CD14-positive monocyte (primary cell): ENCODE results near the gene CNTNAP5. TPM values are rescaled to one million over a fixed set of nuclear protein-coding genes. Genes with fewer than 3 reads are reported as not detected.

Source experiments
- DNase-seq, 3 donors: peaks; one replicate each; pipeline ENCODE4 v3.0.0-alpha.2; 2011 to 2022
- H2AFZ ChIP-seq: 2 replicates; pipeline ENCODE4 v1.6.0; 2012; ENCODE audit warnings: mild to moderate bottlenecking, low read depth, low read length, inconsistent platforms; ENCODE audit not compliant: insufficient read depth, poor library complexity, severe bottlenecking
- H3K27ac ChIP-seq, 2 donors: 1 replicate in 1 of 2; 2 replicates in 1 of 2; pipeline ENCODE4 v1.5.1; 2012 to 2013; ENCODE audit warnings: low read length in 2 of 2, control low read depth in 1 of 2, inconsistent platforms in 1 of 2, low read depth in 1 of 2, mild to moderate bottlenecking in 1 of 2
- H3K27me3 ChIP-seq, 2 donors: one replicate each; pipeline versions ENCODE4 v1.6.0 to v1.6.1; 2011 to 2013; ENCODE audit warnings: low read length in 2 of 2; ENCODE audit not compliant: control insufficient read depth in 2 of 2, insufficient read depth in 2 of 2
- H3K36me3 ChIP-seq, 2 donors: replicated peaks in 1 of 2; 1 replicate in 1 of 2; 2 replicates in 1 of 2; pipeline versions ENCODE4 v1.5.1 to v1.6.1; 2012 to 2013; ENCODE audit warnings: low read length in 2 of 2, control low read depth in 1 of 2, inconsistent platforms in 1 of 2, mild to moderate bottlenecking in 1 of 2; ENCODE audit not compliant: insufficient read depth in 2 of 2, control insufficient read depth in 1 of 2
- H3K4me1 ChIP-seq, 2 donors: 1 replicate in 1 of 2; 2 replicates in 1 of 2; pipeline versions ENCODE4 v1.5.1 to v1.6.1; 2012 to 2013; ENCODE audit warnings: low read length in 2 of 2, control low read depth in 1 of 2, inconsistent platforms in 1 of 2, mild to moderate bottlenecking in 1 of 2, moderate library complexity in 1 of 2; ENCODE audit not compliant: insufficient read depth in 2 of 2, control insufficient read depth in 1 of 2
- H3K4me2 ChIP-seq: replicated peaks from 2 replicates; pipeline ENCODE3; 2012; ENCODE audit warnings: low read length, moderate library complexity, mild to moderate bottlenecking; ENCODE audit not compliant: poor library complexity, severe bottlenecking; ENCODE audit errors: extremely low read depth
- H3K4me3 ChIP-seq, 3 experiments: fragments of 200-600 bp in 1 of 3; sonication (generic) in 1 of 3; replicated peaks in 1 of 3; 1 replicate in 2 of 3; 2 replicates in 1 of 3; pipeline ENCODE4 v1.5.1; 2011 to 2013; ENCODE audit warnings: low read length in 3 of 3, mild to moderate bottlenecking in 3 of 3, control low read depth in 2 of 3, low read depth in 2 of 3, inconsistent platforms in 1 of 3, moderate library complexity in 1 of 3
- H3K79me2 ChIP-seq: 2 replicates; pipeline ENCODE4 v1.6.0; 2012; ENCODE audit warnings: mild to moderate bottlenecking, control low read depth, inconsistent platforms, low read length, moderate library complexity; ENCODE audit not compliant: insufficient read depth
- H3K9ac ChIP-seq: 2 replicates; pipeline ENCODE4 v1.6.0; 2017; ENCODE audit warnings: low read length, mild to moderate bottlenecking; ENCODE audit not compliant: insufficient read depth, poor library complexity, severe bottlenecking
- H3K9me3 ChIP-seq, 2 donors: replicated peaks in 1 of 2; 1 replicate in 1 of 2; 2 replicates in 1 of 2; pipeline versions ENCODE4 v1.5.1 to v1.6.1; 2012 to 2013; ENCODE audit warnings: low read length in 2 of 2, control low read depth in 1 of 2; ENCODE audit not compliant: control insufficient read depth in 1 of 2, insufficient read depth in 1 of 2
- H4K20me1 ChIP-seq: 2 replicates; pipeline ENCODE4 v1.6.0; 2012; ENCODE audit warnings: mild to moderate bottlenecking, low read length, control low read depth, moderate library complexity; ENCODE audit not compliant: insufficient read depth
- H3K27ac Mint-ChIP-seq, 7 donors: one replicate each; pipeline ENCODE4 v1.8.0; 2020; ENCODE audit warnings: mild to moderate bottlenecking in 7 of 7, mixed read lengths in 7 of 7, moderate library complexity in 6 of 7, inconsistent platforms in 2 of 7
- H3K27me3 Mint-ChIP-seq, 3 donors: one replicate each; pipeline ENCODE4 v1.8.0; 2021 to 2022; ENCODE audit warnings: low read depth in 3 of 3, mild to moderate bottlenecking in 3 of 3, mixed read lengths in 3 of 3, moderate library complexity in 3 of 3, inconsistent platforms in 1 of 3
- H3K36me3 Mint-ChIP-seq, 2 donors: one replicate each; pipeline ENCODE4 v1.8.0; 2020; ENCODE audit warnings: mixed read lengths in 2 of 2, inconsistent platforms in 1 of 2, mild to moderate bottlenecking in 1 of 2
- H3K4me1 Mint-ChIP-seq: one replicate; pipeline ENCODE4 v1.8.0; 2020; ENCODE audit warnings: mild to moderate bottlenecking, mixed read lengths
- H3K4me3 Mint-ChIP-seq, 2 donors: one replicate each; pipeline ENCODE4 v1.8.0; 2020; ENCODE audit warnings: mild to moderate bottlenecking in 2 of 2, mixed read lengths in 2 of 2, moderate library complexity in 1 of 2
- H3K9me3 Mint-ChIP-seq, 7 donors: one replicate each; pipeline ENCODE4 v1.8.0; 2020 to 2022; ENCODE audit warnings: mixed read lengths in 7 of 7, mild to moderate bottlenecking in 6 of 7, moderate library complexity in 6 of 7, inconsistent platforms in 2 of 7
- WGBS: methylation state at CpG from one replicate; pipeline ENCODE4 v1.1.5; 2013; ENCODE audit warnings: missing lambda C conversion rate; ENCODE audit not compliant: insufficient coverage; 5-methylcytosine and 5-hydroxymethylcytosine counted together
- intact Hi-C, 2 donors: fragments of 100-400 bp; cut with micrococcal nuclease; formaldehyde crosslinking; loops; one replicate each; pipeline versions ENCODE4 v1.15.0 to v1.15.1; 2023
- polyA plus RNA-seq, 3 donors: library from polyadenylated mRNA; depleted of rRNA in 1 of 3; unstranded in 2 of 3; stranded (reverse) in 1 of 3; fragments of 300-500 nt in 2 of 3; fragments of >200 nt in 1 of 3; fragmentation: Illumina TruSeq in 2 of 3; gene quantifications; 1 replicate in 2 of 3; 2 replicates in 1 of 3; pipeline ENCODE4 v1.2.3, GENCODE V29; 2012 to 2021
- TF ChIP-seq, protein P1 (sequence below): fragments of 200-600 bp; IDR thresholded peaks from one replicate; pipeline ENCODE4 v1.8.0; 2022; ENCODE audit warnings: antibody characterized with exemption, mild to moderate bottlenecking

Gene CNTNAP5
- polyA plus RNA-seq, 3 donors, result not detected

DNA sequence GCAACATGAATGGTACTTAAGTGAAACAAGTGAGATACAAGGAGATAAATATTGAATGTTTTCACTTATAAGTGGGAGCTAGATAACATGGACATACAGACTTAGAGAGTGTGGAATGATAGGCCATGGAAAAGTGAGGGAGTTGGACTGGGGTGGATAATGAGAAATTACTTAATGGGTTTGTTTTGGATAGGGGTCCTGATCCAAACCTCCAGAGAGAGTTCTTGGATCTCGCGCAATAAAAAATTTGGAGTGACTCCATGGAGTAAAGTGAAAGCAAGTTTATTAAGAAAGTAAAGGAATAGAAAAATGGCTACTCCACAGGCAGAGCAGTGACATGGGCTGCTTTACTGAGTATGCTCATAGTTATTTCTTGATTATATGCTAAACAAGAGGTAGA, 508.9 kb downstream of the CNTNAP5 start:
- WGBS, result 100% methylated on average over 2 of the region's 2 CpGs
- no peak overlapping the region for H3K9ac ChIP-seq
- Mint-ChIP-seq H3K27ac (peak overlapping the region in 1 of 7 donors; percentile 47), H3K4me1 (no peaks in the 10 kb centered on the region), H3K36me3 (no peaks in the 10 kb centered on the region), H3K27me3 (no peaks in the 10 kb centered on the region), H3K4me3 (no peak overlapping the region), H3K9me3 (peaks cover 0 to 17% (median 3%) of the 10 kb centered on the region in 7 donors)
- H3K27me3 ChIP-seq, result no peaks in the 10 kb centered on the region
- TF ChIP-seq, protein P1, sequence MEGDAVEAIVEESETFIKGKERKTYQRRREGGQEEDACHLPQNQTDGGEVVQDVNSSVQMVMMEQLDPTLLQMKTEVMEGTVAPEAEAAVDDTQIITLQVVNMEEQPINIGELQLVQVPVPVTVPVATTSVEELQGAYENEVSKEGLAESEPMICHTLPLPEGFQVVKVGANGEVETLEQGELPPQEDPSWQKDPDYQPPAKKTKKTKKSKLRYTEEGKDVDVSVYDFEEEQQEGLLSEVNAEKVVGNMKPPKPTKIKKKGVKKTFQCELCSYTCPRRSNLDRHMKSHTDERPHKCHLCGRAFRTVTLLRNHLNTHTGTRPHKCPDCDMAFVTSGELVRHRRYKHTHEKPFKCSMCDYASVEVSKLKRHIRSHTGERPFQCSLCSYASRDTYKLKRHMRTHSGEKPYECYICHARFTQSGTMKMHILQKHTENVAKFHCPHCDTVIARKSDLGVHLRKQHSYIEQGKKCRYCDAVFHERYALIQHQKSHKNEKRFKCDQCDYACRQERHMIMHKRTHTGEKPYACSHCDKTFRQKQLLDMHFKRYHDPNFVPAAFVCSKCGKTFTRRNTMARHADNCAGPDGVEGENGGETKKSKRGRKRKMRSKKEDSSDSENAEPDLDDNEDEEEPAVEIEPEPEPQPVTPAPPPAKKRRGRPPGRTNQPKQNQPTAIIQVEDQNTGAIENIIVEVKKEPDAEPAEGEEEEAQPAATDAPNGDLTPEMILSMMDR, result no peak
- no peak overlapping the region for H3K27ac ChIP-seq
- intact Hi-C loops, result no loop called here
- no peaks in the 10 kb centered on the region for H3K79me2 ChIP-seq
- H3K9me3 ChIP-seq, result no peaks in the 10 kb centered on the region
- H2AFZ ChIP-seq, result no peak overlapping the region
- H4K20me1 ChIP-seq, result no peaks in the 10 kb centered on the region
- DNase-seq, result no peak
- H3K4me2 ChIP-seq, result no peak overlapping the region
- H3K36me3 ChIP-seq, result no peaks in the 10 kb centered on the region
- no peak overlapping the region for H3K4me3 ChIP-seq
- H3K4me1 ChIP-seq, result no peaks in the 10 kb centered on the region

GRCh38 chr2:124535816-124536215, 510.7 kb downstream of the CNTNAP5 start:
- Mint-ChIP-seq H3K4me1 (no peaks in the 10 kb centered on the region), H3K36me3 (no peaks in the 10 kb centered on the region), H3K27ac (no peak overlapping the region), H3K4me3 (no peak overlapping the region), H3K27me3 (no peaks in the 10 kb centered on the region), H3K9me3 (peaks cover 0 to 12% (median 3%) of the 10 kb centered on the region in 7 donors)
- no peaks in the 10 kb centered on the region for H3K9me3 ChIP-seq
- no peak overlapping the region for H2AFZ ChIP-seq
- H4K20me1 ChIP-seq, result no peaks in the 10 kb centered on the region
- H3K27me3 ChIP-seq, result no peaks in the 10 kb centered on the region
- H3K27ac ChIP-seq, result no peak overlapping the region
- no peaks in the 10 kb centered on the region for H3K79me2 ChIP-seq
- no peak overlapping the region for H3K4me3 ChIP-seq
- 60% methylated on average over 1 of the region's 3 CpGs for WGBS
- DNase-seq, result no peak
- TF ChIP-seq, protein P1, result no peak
- H3K4me1 ChIP-seq, result no peaks in the 10 kb centered on the region
- no peaks in the 10 kb centered on the region for H3K36me3 ChIP-seq
- no peak overlapping the region for H3K4me2 ChIP-seq
- intact Hi-C loops, result no loop called here
- no peak overlapping the region for H3K9ac ChIP-seq
